Activated CD4-positive, alpha-beta memory T cell treated with anti-CD3 and anti-CD28 coated beads for 36 hours (primary cell): ENCODE data around the gene ERN2. TPM values are rescaled to one million over a fixed set of nuclear protein-coding genes. Genes with fewer than 3 reads are reported as not detected.
"Not testable (repeated sequence)": the region's sequence is repeated elsewhere in the genome, so short reads cannot be mapped to it uniquely, and the experiment has no call there.

ENCODE experiments used
- CTCF ChIA-PET: fragments of 350-600 bp; sonication (Branson Sonifier 250); formaldehyde crosslinking; loops from one replicate; lab custom pipeline; 2021; ENCODE audit warnings: antibody characterized with exemption, inconsistent platforms; lab: Charles Lee
- POLR2A ChIA-PET: fragments of 350-600 bp; sonication (Branson Sonifier 250); formaldehyde crosslinking; loops from one replicate; lab custom pipeline; 2021; ENCODE audit warnings: antibody characterized with exemption; lab: Charles Lee
- DNase-seq: peaks from one replicate; pipeline ENCODE4 v3.0.0-alpha.2; 2020
- H3K27ac Mint-ChIP-seq: one replicate; pipeline ENCODE4 v1.8.0; 2021; ENCODE audit warnings: mixed read lengths
- H3K27me3 Mint-ChIP-seq: one replicate; pipeline ENCODE4 v1.8.0; 2021; ENCODE audit warnings: mixed read lengths
- H3K36me3 Mint-ChIP-seq: one replicate; pipeline ENCODE4 v1.8.0; 2021; ENCODE audit warnings: mixed read lengths
- H3K4me1 Mint-ChIP-seq: one replicate; pipeline ENCODE4 v1.8.0; 2021; ENCODE audit warnings: low read depth, mixed read lengths
- H3K4me3 Mint-ChIP-seq: one replicate; pipeline ENCODE4 v1.8.0; 2021; ENCODE audit warnings: mild to moderate bottlenecking, mixed read lengths
- H3K9me3 Mint-ChIP-seq: one replicate; pipeline ENCODE4 v1.8.0; 2021; ENCODE audit warnings: mixed read lengths
- intact Hi-C: fragments of 100-400 bp; cut with micrococcal nuclease; formaldehyde crosslinking; loops from one replicate; pipeline ENCODE4 v1.15.1; 2023
- total RNA-seq, 2 experiments: library from RNA; stranded (reverse); gene quantifications; one replicate each; pipeline ENCODE4 v1.2.3, GENCODE V29; 2021

The ERN2 gene
- total RNA-seq, 2 experiments from 2014 or later = not detected

DNA sequence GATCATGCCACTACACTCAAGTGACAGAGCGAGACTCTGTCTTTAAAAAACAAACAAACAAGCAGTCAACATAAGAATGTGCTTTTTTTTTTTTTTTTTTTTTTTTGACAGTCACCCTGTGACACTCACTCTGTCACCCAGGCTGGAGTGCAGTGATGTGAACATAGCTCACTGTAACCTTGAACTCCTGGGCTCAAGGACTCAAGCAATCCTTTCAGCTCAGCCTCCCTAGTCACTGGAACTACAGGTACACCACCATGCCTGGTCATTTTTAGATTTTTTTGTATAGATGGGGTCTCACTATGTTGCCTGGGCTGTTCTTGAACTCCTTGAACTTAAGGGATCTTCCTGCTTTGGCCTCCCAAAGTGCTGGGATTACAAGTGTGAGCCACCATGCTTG lies 26.5 kb upstream of the ERN2 start:
- no peak for DNase-seq
- no peaks in the 10 kb centered on the region for H3K36me3 Mint-ChIP-seq
- peaks cover 8% of the 10 kb centered on the region for H3K27me3 Mint-ChIP-seq
- intact Hi-C loops = loop anchor here (5.0 kb wide), 1 partner anchor 763 kb away; no protein-coding TSS in a partner anchor
- ChIA-PET CTCF (no interaction called here), POLR2A (no interaction called here)
- no peak overlapping the region for H3K4me3 Mint-ChIP-seq
- H3K9me3 Mint-ChIP-seq = no peaks in the 10 kb centered on the region
- H3K27ac Mint-ChIP-seq = no peak overlapping the region
- H3K4me1 Mint-ChIP-seq = peaks cover 4% of the 10 kb centered on the region

DNA sequence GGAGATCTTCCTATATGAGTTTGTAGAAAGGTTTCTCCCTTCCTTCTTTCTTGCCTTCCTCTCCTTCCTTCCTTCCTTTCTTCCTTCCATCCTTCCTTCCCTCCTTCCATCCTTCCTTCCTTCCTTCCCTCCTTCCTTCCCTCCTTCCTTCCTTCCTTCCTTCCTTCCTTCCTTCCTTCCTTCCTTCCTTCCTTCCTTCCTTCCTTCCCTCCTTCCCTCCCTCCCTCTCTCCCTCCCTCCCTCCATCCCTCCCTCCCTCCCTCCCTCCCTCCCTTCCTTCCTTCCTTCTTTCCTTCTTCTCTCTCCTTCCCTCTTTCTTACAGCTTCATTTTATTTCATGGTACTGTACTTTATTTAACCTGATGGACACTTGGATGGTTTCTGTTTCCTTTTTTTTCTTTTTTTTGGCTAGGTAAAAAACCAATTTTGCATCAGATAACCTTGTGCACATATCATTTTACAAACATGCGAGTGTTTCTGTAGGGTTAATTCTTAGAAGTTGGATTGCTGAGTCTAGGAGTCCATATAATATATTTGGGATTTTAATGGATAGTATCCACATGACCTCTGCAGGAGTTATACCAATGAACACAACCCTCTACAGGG lies 24.5 kb upstream of the ERN2 start:
- H3K4me3 Mint-ChIP-seq, H3K27ac Mint-ChIP-seq, H3K4me1 Mint-ChIP-seq, H3K36me3 Mint-ChIP-seq, H3K9me3 Mint-ChIP-seq, CTCF ChIA-PET, POLR2A ChIA-PET, H3K27me3 Mint-ChIP-seq, DNase-seq: not testable (repeated sequence)
- intact Hi-C loops = loop anchor here (5.0 kb wide), 1 partner anchor 765 kb away; no protein-coding TSS in a partner anchor

DNA sequence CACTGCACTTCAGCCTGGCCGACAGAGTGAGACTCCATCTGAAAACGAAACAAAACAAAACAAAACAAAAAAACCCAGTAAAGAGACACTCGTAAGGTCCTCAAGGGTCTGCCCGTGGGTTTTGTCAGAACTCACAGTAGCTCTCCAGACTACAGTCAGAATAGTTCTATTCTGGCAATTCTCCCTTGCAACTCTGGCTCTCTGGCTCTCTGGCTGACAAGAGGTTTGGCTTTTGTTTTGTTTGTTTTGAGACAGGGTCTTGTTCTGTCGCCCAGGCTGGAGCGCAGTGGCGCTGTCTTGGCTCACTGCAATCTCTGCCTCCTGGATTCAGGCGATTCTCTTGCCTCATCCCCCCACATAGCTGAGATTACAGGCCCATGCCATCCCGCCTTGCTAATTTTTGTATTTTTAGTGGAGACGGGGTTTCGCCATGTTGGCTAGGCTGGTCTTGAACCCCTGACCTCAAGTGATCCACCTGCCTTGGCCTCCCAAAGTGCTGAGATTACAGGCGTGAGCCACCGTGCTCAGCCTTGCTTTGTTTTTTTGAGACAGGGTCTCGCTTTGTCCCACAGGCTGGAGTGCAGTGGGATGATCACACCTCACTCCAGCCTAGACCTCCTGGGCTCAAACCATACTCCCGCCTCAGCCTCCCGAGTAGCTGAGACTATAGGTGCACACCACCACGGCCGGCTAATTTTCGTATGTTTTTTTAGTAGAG lies 21.3 kb upstream of the ERN2 start:
- Mint-ChIP-seq H3K9me3 (no peaks in the 10 kb centered on the region), H3K27me3 (peaks cover 1% of the 10 kb centered on the region), H3K36me3 (no peaks in the 10 kb centered on the region), H3K4me1 (peaks cover 6% of the 10 kb centered on the region), H3K27ac (no peak overlapping the region), H3K4me3 (no peak overlapping the region)
- CTCF ChIA-PET = interaction anchor here (0.7 to 2.2 kb wide), 6 partner anchors 8 to 308 kb away, joined by 3 to 6 read pairs (median 4); no protein-coding TSS in a partner anchor
- intact Hi-C loops = no loop called here
- POLR2A ChIA-PET = no interaction called here
- no peak for DNase-seq

DNA sequence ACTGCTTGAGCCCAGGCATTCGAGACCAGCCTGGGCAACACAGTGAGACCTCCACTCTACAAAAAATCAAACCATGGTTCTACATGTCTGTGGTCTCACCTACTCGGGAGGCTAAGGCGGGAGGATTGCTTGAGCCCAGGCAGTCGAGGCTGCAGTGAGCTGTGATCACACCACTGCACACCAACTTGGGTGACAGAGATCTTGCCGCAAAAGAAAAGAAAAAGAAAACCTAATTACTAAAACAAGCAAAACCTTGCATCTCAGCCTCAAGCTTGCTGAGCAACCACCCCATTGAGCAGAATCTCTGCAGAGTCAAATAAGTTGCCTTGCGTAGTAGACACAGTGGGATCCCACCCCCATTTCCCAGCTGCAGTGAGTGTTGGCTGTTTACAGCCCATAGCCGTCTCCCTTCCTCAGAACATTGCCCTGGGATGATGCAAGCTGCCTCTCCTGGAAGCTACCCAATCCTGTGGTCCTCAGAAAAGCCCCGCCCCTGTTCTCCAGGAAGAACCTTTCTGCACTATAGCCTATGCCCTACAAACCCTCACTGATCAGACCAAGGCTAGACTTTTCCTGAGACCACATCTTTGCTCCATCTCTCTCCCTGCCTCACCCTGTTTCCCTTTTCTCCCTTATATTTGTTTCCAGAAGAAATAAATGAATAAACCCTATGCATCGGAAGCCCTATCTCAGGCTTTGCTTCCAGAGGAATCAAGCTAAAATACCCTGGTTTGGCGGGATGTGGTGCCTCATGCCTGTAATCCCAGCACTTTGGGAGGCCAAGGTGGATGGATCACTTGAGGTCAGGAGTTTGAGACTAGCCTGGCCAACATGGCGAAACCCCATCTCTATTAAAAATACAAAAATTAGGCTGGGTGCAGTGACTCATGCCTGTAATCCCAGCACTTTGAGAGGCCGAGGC lies 16.7 kb upstream of the ERN2 start:
- DNase-seq = no peak
- H3K9me3 Mint-ChIP-seq = no peaks in the 10 kb centered on the region
- H3K4me1 Mint-ChIP-seq = peaks cover 6% of the 10 kb centered on the region
- H3K4me3 Mint-ChIP-seq = no peak overlapping the region
- H3K27me3 Mint-ChIP-seq = peaks cover 1% of the 10 kb centered on the region
- CTCF ChIA-PET = interaction anchor here (0.6 kb wide), 1 partner anchor 57 kb away, joined by 3 read pairs; no protein-coding TSS in a partner anchor
- no peaks in the 10 kb centered on the region for H3K36me3 Mint-ChIP-seq
- POLR2A ChIA-PET = no interaction called here
- H3K27ac Mint-ChIP-seq = no peak overlapping the region
- intact Hi-C loops = no loop called here

DNA sequence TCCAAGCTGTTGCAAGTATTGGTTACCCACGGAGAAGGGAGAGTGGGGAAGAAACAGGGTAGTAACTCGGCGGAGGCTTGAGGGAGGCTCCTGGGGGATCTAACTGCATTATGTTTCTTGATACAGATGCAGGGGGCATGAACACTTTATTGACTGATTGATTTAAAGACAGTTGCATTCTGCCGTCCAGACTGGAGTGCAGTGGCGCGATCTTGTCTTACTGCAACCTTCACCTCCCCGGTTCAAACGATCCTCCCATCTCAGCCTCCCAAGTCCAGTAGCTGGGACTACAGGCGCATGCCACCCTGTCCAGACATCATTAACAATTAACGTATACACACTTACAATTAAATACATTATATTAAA lies 15.1 kb upstream of the ERN2 start:
- Mint-ChIP-seq H3K9me3 (peaks cover 3% of the 10 kb centered on the region), H3K27me3 (peaks cover 6% of the 10 kb centered on the region), H3K36me3 (peaks cover 2% of the 10 kb centered on the region), H3K4me3 (no peak overlapping the region), H3K4me1 (peaks cover 4% of the 10 kb centered on the region), H3K27ac (no peak overlapping the region)
- DNase-seq = no peak
- POLR2A ChIA-PET = no interaction called here
- CTCF ChIA-PET = interaction anchor here (0.7 to 2.5 kb wide), 13 partner anchors 12 to 777 kb away, joined by 3 to 8 read pairs (median 3); partner anchors contain the start of gene PLK1
- intact Hi-C loops = no loop called here

DNA sequence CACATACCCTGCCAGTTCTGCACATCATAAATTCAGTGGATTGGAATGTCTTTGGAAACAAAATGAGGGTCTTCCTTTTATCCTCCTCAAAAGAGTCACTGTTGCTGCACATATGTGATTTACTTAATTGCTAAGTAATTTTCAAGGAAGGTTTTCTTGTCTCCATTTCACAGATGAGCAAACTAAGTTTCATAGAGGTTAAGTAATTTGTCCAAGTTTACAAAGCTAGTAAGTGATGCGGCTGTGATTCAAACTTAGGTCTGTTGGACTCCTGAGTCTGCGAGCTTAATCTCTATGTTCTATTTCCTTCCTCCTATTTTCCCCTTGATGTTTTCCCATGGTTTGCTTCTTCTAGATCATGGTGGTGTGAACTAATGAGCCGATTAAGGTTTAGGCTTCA lies 13.7 kb upstream of the ERN2 start:
- POLR2A ChIA-PET = no interaction called here
- CTCF ChIA-PET = interaction anchor here (1.0 to 2.5 kb wide), 6 partner anchors 8 to 778 kb away, joined by 3 to 8 read pairs (median 4); partner anchors contain the start of gene PLK1
- no peak for DNase-seq
- intact Hi-C loops = no loop called here
- H3K27me3 Mint-ChIP-seq = peaks cover 9% of the 10 kb centered on the region
- H3K4me3 Mint-ChIP-seq = no peak overlapping the region
- H3K4me1 Mint-ChIP-seq = peaks cover 4% of the 10 kb centered on the region
- H3K36me3 Mint-ChIP-seq = peaks cover 7% of the 10 kb centered on the region
- peaks cover 10% of the 10 kb centered on the region for H3K9me3 Mint-ChIP-seq
- H3K27ac Mint-ChIP-seq = no peak overlapping the region

DNA sequence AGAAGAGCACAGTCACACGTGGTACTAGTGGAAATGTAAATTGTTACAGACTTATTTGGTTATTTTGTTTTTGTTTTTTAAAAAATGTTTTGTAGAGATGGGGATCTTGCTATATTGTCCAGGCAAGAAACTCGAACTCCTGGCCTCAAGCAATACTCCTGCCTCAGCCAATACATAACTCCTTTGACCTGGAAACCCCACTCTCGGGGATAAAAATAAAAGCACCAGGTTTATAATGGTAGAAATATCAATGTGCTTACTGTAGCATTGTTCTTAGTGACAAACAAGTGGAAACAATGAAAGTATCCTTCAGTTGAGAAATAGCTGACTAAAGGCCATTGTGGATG lies 11.7 kb upstream of the ERN2 start:
- intact Hi-C loops = no loop called here
- no peak for DNase-seq
- H3K9me3 Mint-ChIP-seq = peaks cover 10% of the 10 kb centered on the region
- POLR2A ChIA-PET = no interaction called here
- peaks cover 7% of the 10 kb centered on the region for H3K36me3 Mint-ChIP-seq
- peaks cover 4% of the 10 kb centered on the region for H3K4me1 Mint-ChIP-seq
- no peak overlapping the region for H3K27ac Mint-ChIP-seq
- H3K4me3 Mint-ChIP-seq = no peak overlapping the region
- peaks cover 11% of the 10 kb centered on the region for H3K27me3 Mint-ChIP-seq
- CTCF ChIA-PET = interaction anchor here (1.4 kb wide), 1 partner anchor 12 kb away, joined by 3 read pairs; the partner anchor contains the start of gene ERN2

DNA sequence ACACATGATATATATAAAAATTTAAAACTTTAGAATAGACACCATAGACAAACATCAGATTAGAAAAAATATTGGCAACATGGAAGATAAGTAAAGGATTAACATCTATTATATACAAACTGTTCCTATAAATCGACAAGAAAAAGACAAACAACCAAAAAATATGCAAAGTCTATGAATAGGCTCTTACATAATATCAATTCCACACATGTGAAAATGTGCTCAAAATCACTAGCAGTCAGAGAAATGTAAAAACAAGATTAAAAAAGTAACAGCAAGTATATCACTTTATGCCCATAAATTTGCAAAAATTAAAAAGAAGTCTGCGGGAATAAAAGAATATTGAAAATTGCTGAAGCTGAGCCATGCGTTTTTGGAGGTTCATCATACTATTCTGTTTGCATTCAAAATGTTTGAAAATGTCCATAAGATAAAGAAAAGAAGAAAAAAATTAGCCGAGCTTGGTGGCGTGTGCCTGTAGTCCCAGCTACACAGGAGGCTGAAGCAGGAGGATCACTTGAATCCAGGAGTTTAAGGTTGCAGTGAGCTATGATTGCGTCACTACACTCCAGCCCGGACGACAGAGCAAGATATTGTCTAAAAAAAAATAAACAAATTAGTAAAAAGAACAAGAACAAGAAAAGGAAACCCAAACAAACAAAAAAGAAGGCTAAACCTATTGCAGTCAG lies 11.2 kb upstream of the ERN2 start:
- Mint-ChIP-seq H3K27ac (no peak overlapping the region), H3K4me3 (no peak overlapping the region), H3K36me3 (peaks cover 7% of the 10 kb centered on the region), H3K4me1 (peaks cover 4% of the 10 kb centered on the region), H3K9me3 (peaks cover 10% of the 10 kb centered on the region), H3K27me3 (peaks cover 11% of the 10 kb centered on the region)
- intact Hi-C loops = no loop called here
- ChIA-PET POLR2A (no interaction called here), CTCF (no interaction called here)
- no peak for DNase-seq

DNA sequence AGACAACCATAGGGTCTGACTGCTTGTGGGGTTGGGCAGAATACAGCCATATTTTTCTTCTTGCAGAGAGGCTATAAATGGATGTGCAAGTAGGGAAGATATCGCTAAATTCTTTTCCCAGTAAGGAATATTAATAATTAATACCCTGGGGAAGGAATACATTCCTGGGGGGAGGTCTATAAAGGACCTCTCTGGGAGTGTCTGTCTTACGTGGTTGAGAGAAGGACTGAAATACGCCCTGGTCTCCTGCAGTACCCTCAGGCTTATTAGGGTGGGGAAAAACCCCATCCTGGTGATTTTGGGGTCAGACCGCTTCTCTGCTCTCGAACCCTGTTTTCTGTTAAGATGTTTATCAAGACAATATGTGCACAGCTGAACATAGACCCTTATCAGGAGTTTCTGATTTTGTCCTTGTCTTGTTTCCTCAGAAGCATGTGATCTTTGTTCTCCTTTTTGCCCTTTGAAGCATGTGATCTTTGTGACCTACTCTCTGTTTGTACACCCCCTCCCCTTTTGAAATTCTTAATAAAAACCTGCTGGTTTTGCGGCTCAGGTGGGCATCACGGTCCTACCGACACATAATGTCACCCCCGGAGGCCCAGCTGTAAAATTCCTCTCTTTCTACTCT lies 9.7 kb upstream of the ERN2 start:
- H3K4me1 Mint-ChIP-seq, H3K9me3 Mint-ChIP-seq, CTCF ChIA-PET, DNase-seq, H3K27ac Mint-ChIP-seq, intact Hi-C loops, H3K36me3 Mint-ChIP-seq, H3K4me3 Mint-ChIP-seq: not testable (repeated sequence)
- POLR2A ChIA-PET = interaction anchor here (0.6 kb wide), 1 partner anchor 154 kb away, joined by 3 read pairs; no protein-coding TSS in a partner anchor
- H3K27me3 Mint-ChIP-seq = peaks cover 14% of the 10 kb centered on the region

DNA sequence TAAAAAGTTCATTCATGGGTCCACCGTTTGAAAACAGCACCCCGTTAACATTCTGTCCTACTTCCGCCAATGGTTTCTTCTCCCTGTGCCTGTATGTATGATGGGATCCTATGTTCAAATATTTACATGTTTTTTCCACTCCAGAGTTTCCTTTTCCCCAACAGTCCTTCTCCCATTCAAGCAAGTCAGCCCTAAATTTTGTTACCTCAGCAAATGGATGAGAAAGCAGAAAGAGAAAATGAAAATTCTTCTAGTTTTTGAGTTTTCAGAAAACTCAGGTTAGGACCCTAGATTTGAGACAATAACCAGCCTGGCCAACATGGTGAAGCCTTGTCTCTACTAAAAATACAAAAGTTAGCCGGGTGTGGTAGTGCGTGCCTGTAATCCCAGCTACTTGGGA lies 3.5 kb upstream of the ERN2 start:
- H3K4me3 Mint-ChIP-seq = no peak overlapping the region

DNA sequence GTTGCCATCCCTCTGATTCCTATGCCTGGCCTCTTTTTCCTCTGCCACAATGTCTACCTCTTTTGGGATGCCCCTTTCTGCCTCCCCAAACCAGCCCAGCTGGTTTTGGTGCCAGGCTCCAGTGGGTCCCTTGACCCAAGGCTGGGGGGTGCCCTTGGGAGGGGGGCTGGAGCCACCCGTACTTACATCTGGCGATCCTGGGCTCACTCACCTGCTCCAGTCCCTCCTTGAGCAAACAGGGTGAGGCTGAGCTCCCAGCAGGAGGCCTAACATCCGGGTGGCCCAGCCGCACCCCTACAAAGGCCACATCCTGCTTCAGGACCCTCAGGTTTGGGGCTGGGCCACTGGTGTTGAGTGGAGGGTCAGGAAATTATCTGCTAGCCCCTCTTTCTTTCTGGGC lies 1.2 kb downstream of the ERN2 start:
- ChIA-PET POLR2A (no interaction called here), CTCF (no interaction called here)
- DNase-seq = no peak
- Mint-ChIP-seq H3K4me3 (no peak overlapping the region), H3K36me3 (no peaks in the 10 kb centered on the region), H3K9me3 (peaks cover 14% of the 10 kb centered on the region), H3K4me1 (no peaks in the 10 kb centered on the region), H3K27me3 (peaks cover 36% of the 10 kb centered on the region), H3K27ac (no peak overlapping the region)
- intact Hi-C loops = no loop called here

More for the DNA sequence above, 3.5 kb upstream of the ERN2 start:
- POLR2A ChIA-PET = no interaction called here
- H3K4me1 Mint-ChIP-seq = no peaks in the 10 kb centered on the region
- no peak for DNase-seq
- CTCF ChIA-PET = no interaction called here
- no peak overlapping the region for H3K27ac Mint-ChIP-seq
- H3K9me3 Mint-ChIP-seq = no peaks in the 10 kb centered on the region
- peaks cover 28% of the 10 kb centered on the region for H3K27me3 Mint-ChIP-seq
- intact Hi-C loops = no loop called here
- H3K36me3 Mint-ChIP-seq = no peaks in the 10 kb centered on the region
